GM23248 (cell line): ENCODE results near the gene ALG1.
"Not testable (repeated sequence)": the region's sequence is repeated elsewhere in the genome, so short reads cannot be mapped to it uniquely, and the experiment has no call there.

ENCODE experiments used
- EZH2 ChIP-seq: fragments of 200-600 bp; sonication (generic); IDR thresholded peaks from 2 replicates; pipeline ENCODE4 v1.6.1; 2018; ENCODE audit warnings: antibody characterized with exemption, mild to moderate bottlenecking; ENCODE audit not compliant: insufficient read depth, poor library complexity, severe bottlenecking
- EZH2phosphoT487 ChIP-seq: fragments of 200-600 bp; sonication (generic); IDR thresholded peaks from 2 replicates; pipeline ENCODE4 v1.6.1; 2018; ENCODE audit warnings: antibody characterized with exemption, moderate library complexity, mild to moderate bottlenecking, low read depth; ENCODE audit not compliant: insufficient read depth

GRCh38 chr16:5098221-5099159, 26.8 kb downstream of the ALG1 start:
- TF ChIP-seq EZH2, EZH2phosphoT487: not testable (repeated sequence)
